ENCODE data around the gene KBTBD7. TPM values are rescaled to one million over a fixed set of nuclear protein-coding genes. Genes with fewer than 3 reads are reported as not detected.

Gene KBTBD7
- total RNA-seq, 2 donors from 2014 or later: 8.0 to 8.1 TPM

DNA sequence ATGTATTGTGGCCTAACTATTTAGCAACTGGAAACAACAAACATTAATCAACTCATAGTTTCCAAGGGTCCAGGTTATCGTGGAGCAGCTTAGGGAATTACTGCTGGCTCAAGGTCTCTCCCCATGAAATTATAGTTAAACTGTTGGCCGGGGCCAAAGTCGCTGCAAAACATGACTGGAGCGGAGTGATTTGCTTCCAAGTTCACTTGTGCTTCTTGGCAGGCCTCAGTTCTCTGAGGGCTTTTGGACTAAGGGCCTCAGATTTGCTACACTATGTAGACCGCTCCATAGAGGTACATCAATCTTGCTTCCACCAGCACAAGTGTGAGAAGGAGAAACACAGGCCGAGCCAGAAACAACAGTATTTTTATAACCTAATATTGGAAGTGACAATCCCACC, 9.4 kb upstream of the KBTBD7 start:
- intact Hi-C loops (cut with DNase I): no loop called here
- TF ChIP-seq, protein P1, sequence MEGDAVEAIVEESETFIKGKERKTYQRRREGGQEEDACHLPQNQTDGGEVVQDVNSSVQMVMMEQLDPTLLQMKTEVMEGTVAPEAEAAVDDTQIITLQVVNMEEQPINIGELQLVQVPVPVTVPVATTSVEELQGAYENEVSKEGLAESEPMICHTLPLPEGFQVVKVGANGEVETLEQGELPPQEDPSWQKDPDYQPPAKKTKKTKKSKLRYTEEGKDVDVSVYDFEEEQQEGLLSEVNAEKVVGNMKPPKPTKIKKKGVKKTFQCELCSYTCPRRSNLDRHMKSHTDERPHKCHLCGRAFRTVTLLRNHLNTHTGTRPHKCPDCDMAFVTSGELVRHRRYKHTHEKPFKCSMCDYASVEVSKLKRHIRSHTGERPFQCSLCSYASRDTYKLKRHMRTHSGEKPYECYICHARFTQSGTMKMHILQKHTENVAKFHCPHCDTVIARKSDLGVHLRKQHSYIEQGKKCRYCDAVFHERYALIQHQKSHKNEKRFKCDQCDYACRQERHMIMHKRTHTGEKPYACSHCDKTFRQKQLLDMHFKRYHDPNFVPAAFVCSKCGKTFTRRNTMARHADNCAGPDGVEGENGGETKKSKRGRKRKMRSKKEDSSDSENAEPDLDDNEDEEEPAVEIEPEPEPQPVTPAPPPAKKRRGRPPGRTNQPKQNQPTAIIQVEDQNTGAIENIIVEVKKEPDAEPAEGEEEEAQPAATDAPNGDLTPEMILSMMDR (IDR thresholded peaks at IDR 0.05): no peak
- Histone ChIP-seq H3K9ac (ENCODE audit: low read depth in 2 of 2, low read length in 2 of 2) (no peak overlapping the region), H3K4me1 (no peaks in the 10 kb centered on the region), H3K36me3 (no peaks in the 10 kb centered on the region), H3K4me3 (no peak overlapping the region), H3K27ac (no peak overlapping the region), H3K9me3 (no peaks in the 10 kb centered on the region), H3K27me3 (no peaks in the 10 kb centered on the region)
- no peak for DNase-seq

DNA sequence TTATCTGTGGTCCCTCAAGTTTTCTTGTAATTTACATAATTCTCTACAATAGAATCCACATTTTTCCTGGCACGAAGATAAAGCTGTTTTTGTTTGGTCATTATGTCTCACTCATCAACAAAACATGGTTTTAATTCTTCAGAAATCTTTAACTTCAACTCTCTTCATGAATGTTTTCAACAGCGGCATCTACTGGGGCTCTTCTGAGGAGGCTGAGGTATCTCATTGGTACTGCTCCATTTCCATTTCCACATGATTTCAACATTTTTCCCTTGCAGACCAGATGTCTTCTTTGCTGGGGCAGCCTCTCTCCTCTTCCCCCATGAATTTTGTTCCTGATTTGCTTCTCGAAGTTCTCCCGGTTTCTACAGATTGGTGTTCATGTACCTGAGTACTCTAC, 5.8 kb upstream of the KBTBD7 start:
- H3K4me3 ChIP-seq: no peak overlapping the region
- H3K27ac ChIP-seq: no peak overlapping the region
- no peaks in the 10 kb centered on the region for H3K27me3 ChIP-seq
- TF ChIP-seq, protein P1 (IDR thresholded peaks at IDR 0.05): no peak
- no peaks in the 10 kb centered on the region for H3K9me3 ChIP-seq
- DNase-seq: no peak
- H3K4me1 ChIP-seq: no peaks in the 10 kb centered on the region
- no peak overlapping the region for H3K9ac ChIP-seq (ENCODE audit: low read depth in 2 of 2, low read length in 2 of 2)
- intact Hi-C loops (cut with DNase I): no loop called here
- H3K36me3 ChIP-seq: no peaks in the 10 kb centered on the region

DNA sequence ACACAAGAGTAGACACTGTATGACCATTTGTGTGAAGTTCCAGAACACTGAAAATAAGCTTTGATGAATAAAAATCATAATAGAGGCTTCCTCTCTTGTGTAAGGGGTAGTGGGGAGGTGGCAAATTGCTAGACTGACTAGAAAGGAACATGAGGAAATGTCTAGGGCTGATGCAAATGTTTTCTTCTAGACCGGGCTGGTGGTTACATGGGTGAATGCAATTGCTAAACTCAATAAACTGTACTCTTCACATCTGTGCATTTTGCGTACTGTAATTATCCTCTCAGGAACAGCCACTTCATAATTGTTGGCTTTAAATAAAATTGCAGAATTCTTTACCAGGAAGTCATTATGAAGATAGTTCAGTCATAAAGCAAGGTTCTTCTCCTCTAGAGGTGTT, 5.2 kb upstream of the KBTBD7 start:
- H3K9ac ChIP-seq (ENCODE audit: low read depth in 2 of 2, low read length in 2 of 2): no peak overlapping the region
- TF ChIP-seq, protein P1 (IDR thresholded peaks at IDR 0.05): no peak
- H3K27me3 ChIP-seq: no peaks in the 10 kb centered on the region
- no peak overlapping the region for H3K4me3 ChIP-seq
- H3K36me3 ChIP-seq: no peaks in the 10 kb centered on the region
- no peaks in the 10 kb centered on the region for H3K9me3 ChIP-seq
- intact Hi-C loops (cut with DNase I): loop anchor here (5.0 kb wide), 1 partner anchor 67 kb away; the partner anchor contains the start of gene KBTBD6
- no peak overlapping the region for H3K27ac ChIP-seq
- DNase-seq: no peak
- no peaks in the 10 kb centered on the region for H3K4me1 ChIP-seq

DNA sequence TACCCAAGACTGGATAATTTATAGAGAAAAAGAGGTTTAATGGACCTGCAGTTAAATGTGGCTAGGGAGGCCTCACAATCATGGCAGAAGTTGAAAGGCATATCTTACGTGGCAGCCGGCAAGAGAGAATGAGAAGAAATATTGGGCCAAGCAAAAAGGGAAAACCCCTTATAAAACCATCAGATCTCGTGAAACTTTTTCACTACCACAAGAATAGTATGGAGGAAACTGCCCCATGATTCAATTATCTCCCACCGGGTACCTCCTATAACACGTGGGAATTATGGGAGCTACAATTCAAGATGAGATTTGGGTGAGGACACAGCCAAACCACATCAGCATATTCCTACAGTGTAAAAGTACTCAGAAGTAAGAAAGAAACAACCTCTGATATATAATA, 4.7 kb upstream of the KBTBD7 start:
- Histone ChIP-seq H3K27me3 (no peaks in the 10 kb centered on the region), H3K4me3 (no peak overlapping the region), H3K9ac (ENCODE audit: low read depth in 2 of 2, low read length in 2 of 2) (no peak overlapping the region), H3K4me1 (no peaks in the 10 kb centered on the region), H3K36me3 (no peaks in the 10 kb centered on the region), H3K27ac (no peak overlapping the region), H3K9me3 (no peaks in the 10 kb centered on the region)
- TF ChIP-seq, protein P1 (IDR thresholded peaks at IDR 0.05): no peak
- no peak for DNase-seq
- intact Hi-C loops (cut with DNase I): loop anchor here (5.0 kb wide), 1 partner anchor 67 kb away; the partner anchor contains the start of gene KBTBD6

DNA sequence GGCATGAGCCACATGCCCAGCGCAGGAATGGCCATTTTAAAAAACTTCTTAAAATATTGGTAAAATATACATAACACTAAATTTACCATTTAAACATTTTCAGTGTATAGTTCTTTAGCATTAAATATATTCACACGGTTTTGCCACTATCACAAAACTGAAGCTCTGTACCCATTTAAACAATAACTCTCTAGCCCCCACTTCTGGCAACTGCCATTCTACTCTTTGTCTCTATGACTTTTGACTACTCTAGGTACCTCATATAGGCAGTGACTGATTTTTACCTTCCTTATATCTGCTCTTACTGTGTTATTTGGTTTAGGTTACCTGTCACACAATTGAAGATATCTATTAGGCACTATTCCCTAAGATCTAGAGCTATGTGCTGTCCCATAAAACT, 2.3 kb upstream of the KBTBD7 start:
- Histone ChIP-seq H3K4me1 (no peaks in the 10 kb centered on the region), H3K36me3 (no peaks in the 10 kb centered on the region), H3K9ac (ENCODE audit: low read depth in 2 of 2, low read length in 2 of 2) (no peak overlapping the region), H3K4me3 (no peak overlapping the region), H3K9me3 (no peaks in the 10 kb centered on the region), H3K27me3 (no peaks in the 10 kb centered on the region), H3K27ac (no peak overlapping the region)
- intact Hi-C loops (cut with DNase I): loop anchor here (5.0 kb wide), 1 partner anchor 64 kb away; the partner anchor contains the start of gene KBTBD6
- no peak for DNase-seq
- TF ChIP-seq, protein P1 (IDR thresholded peaks at IDR 0.05): no peak
